ENCODE results near the gene RAVER2.
"Not testable (repeated sequence)": the region's sequence is repeated elsewhere in the genome, so short reads cannot be mapped to it uniquely, and the experiment has no call there.

RAVER2 gene

GRCh38 chr1:64817364-64817763, 72.5 kb downstream of the RAVER2 start:
- DNase-seq, result not testable (repeated sequence)

- DNase-seq, result not testable (repeated sequence)
These were observed 75.7 kb downstream of the RAVER2 start for GRCh38 chr1:64820572-64820971.

- no peak for DNase-seq
These were observed 77.7 kb downstream of the RAVER2 start for GRCh38 chr1:64822621-64823020.

- peak; percentile 76 for DNase-seq
These were observed 79.0 kb downstream of the RAVER2 start for GRCh38 chr1:64823691-64824476.

- DNase-seq, result no peak
These were observed 82.1 kb downstream of the RAVER2 start for GRCh38 chr1:64826991-64827390.

GRCh38 chr1:64828829-64829228, 84.0 kb downstream of the RAVER2 start:
- no peak for DNase-seq

- no peak for DNase-seq
These were observed 84.6 kb downstream of the RAVER2 start for GRCh38 chr1:64829411-64830029.

- DNase-seq, result no peak
These were observed 85.3 kb downstream of the RAVER2 start for GRCh38 chr1:64830030-64830651.

GRCh38 chr1:64834734-64835133, 89.9 kb downstream of the RAVER2 start:
- DNase-seq, result no peak

- DNase-seq, result no peak
These were observed 91.9 kb downstream of the RAVER2 start for GRCh38 chr1:64836802-64837201.

- DNase-seq, result no peak
These were observed 93.6 kb downstream of the RAVER2 start for GRCh38 chr1:64838486-64838885.

GRCh38 chr1:64839261-64839660, 94.4 kb downstream of the RAVER2 start:
- DNase-seq, result no peak

- DNase-seq, result no peak
These were observed 95.0 kb downstream of the RAVER2 start for GRCh38 chr1:64839732-64840405.

GRCh38 chr1:64841330-64842065, 96.6 kb downstream of the RAVER2 start:
- DNase-seq, result no peak

GRCh38 chr1:64842224-64842623, 97.3 kb downstream of the RAVER2 start:
- no peak for DNase-seq

- no peak for DNase-seq
These were observed 98.8 kb downstream of the RAVER2 start for GRCh38 chr1:64843675-64844074.

- DNase-seq, result no peak
These were observed 99.3 kb downstream of the RAVER2 start for GRCh38 chr1:64844175-64844574.

- DNase-seq, result no peak
These were observed 99.7 kb downstream of the RAVER2 start for GRCh38 chr1:64844609-64845008.

GRCh38 chr1:64845831-64846425, 101.1 kb downstream of the RAVER2 start:
- no peak for DNase-seq

GRCh38 chr1:64846573-64847430, 101.9 kb downstream of the RAVER2 start:
- no peak for DNase-seq

GRCh38 chr1:64847666-64848065, 102.8 kb downstream of the RAVER2 start:
- no peak for DNase-seq
